AG08396 (cell line): ENCODE results near the gene DPY19L3.
"Not testable (repeated sequence)": the region's sequence is repeated elsewhere in the genome, so short reads cannot be mapped to it uniquely, and the experiment has no call there.

Experiments used
- DNase-seq: peaks from one replicate; pipeline ENCODE4 v3.0.0; 2012; ENCODE audit warnings: low spot score, mixed read lengths

Gene DPY19L3, protein sequence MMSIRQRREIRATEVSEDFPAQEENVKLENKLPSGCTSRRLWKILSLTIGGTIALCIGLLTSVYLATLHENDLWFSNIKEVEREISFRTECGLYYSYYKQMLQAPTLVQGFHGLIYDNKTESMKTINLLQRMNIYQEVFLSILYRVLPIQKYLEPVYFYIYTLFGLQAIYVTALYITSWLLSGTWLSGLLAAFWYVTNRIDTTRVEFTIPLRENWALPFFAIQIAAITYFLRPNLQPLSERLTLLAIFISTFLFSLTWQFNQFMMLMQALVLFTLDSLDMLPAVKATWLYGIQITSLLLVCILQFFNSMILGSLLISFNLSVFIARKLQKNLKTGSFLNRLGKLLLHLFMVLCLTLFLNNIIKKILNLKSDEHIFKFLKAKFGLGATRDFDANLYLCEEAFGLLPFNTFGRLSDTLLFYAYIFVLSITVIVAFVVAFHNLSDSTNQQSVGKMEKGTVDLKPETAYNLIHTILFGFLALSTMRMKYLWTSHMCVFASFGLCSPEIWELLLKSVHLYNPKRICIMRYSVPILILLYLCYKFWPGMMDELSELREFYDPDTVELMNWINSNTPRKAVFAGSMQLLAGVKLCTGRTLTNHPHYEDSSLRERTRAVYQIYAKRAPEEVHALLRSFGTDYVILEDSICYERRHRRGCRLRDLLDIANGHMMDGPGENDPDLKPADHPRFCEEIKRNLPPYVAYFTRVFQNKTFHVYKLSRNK

DNA sequence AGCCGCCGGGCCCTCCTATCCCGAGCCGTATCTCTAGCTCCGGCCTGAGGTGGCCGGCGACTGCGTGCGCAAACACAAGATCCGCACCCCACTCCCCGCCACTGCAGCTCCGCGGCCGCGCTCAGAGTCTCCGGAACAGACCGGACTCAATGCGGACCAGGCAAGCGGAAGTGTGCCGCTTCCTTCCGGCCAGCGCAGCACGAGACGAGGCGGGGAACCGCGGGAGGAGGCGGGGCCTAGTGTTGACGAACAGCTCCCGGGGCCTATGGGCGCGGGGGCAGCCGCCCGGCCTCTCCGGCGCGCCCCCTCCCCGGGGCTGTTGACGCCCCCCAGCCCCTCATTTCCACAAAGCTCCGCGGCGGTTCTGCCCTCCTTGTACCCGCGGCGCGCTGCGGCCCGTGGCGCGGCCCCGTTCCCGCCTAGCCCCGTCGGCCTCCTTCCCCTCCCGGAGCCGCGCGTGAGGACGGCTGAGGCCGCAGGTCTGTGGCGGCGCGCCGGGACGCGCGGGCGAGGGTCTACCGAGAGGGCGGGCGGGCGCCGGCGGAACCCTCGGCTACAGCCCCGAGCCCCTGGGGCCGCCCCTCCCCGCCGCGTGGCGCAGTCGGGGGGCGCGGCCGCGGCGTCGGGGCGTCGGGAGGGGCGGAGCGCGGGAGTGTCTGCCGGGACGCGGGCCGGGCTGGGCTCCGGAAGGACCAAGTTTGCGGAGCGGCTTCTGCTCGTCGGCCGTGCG, at the start of gene DPY19L3:
DPY19L3 (plus strand) TSS at position 340 of the 730 bp plus-strand sequence. CDS start 2,484 bp downstream, outside the sequence.
- peak; percentile 98 for DNase-seq

DNA sequence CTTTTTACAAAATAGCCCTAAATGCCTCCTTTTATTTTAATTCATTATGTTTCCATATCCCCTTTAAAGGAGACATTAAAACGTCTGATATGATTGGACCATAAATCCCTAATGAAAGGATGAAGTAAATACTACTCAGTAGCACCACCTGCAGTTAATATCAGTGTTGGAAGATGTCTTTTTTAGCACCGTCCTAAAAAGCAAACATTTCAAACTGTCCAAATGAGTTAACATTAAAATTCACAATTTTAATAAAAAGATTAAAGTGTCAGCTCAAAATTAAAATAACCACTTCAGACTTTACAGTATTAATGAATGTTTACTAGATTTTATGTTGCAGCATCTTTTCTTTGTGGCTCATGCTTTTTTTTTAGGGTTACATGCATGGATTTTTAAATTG, 47.9 kb upstream of the DPY19L3 start:
- DNase-seq: no peak

DNA sequence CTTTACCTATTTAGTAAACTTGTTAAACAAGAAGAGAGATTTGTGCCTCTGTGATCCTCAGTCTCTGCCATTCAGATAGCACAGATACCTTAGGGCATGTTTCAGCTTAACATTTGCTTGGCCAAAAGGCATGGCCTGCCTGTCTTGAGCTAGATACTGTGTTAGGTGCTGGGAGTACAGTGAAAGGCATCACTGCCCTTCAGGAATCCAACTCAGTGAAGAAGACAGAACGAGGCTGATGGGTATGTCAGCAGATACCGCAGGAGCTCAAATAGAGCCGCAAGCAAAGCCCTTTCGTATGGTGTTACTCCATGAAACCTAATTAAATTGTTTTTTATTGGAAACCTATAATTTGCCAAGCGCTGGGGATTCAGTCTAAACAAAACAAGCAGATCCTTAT, 47.2 kb upstream of the DPY19L3 start:
- DNase-seq: no peak

DNA sequence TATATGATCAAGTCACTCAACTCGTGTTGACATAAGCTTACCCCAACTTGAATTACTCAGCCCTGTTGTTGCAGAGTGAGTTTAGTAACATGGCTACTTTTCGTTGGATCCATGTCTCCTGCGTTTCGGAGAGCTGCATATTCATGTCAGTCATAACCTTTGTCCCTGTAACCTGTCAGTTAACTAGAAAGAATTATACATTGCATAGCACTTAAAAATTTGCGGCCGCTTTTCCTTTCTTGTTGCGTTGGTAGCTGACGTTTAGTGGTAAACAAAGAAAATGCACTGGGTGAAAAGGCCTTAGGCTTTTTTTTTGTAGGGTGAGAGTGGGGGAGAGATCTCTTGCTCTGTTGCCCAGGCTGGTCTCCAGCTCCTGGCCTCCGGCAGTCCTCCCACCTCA, 46.0 kb upstream of the DPY19L3 start:
- no peak for DNase-seq

DNA sequence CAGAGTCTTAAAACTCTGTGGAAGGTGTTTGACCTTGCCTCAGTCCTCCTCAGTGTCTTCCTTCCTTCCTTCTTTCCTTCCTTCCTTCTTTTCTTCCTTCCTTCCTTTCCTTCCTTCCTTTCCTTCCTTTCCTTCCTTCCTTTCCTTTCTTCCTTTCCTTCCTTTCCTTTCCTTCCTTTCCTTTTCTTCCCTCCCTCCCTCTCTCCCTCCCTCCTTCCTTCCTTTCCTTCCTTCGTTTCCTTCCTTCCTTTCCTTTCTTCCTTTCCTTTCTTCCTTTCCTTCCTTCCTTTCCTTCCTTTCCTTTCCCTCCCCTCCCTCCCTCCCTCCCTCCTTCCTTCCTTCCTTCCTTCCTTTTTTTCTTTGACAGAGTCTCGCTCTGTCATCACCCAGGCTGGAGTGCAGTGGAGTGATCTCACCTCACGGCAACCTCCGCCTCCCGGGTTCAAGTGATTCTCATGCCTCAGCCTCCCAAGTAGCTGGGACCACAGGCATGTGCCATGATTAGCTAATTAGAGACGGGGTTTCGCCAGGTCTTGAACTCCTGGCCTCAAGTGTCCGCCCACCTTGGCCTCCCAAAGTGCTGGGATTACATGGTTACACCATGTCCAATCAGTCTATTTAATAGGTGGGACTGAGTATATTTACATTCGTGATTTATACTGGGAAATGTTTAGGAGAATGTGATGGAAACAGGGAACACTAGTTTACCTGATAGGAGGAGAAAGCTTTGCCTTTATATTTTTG, 43.8 kb upstream of the DPY19L3 start:
- DNase-seq: no peak

DNA sequence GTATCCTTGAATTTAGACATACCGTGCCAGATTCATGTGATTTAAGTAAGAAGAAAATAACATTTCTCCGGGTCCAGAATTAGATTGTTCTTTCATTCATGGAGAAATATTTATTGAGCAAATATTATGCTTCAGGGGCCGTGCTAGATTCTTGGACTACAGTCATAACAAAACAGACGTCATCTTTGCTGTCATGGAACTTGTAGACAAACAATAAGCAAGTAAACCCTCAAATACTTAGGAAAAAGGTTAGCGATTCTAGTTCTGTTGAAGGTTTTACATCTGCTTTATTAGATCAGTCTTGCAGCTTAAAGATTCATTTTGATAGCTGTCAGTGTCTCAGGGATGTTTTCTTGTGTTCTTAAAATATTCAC, 43.3 kb upstream of the DPY19L3 start:
- no peak for DNase-seq

DNA sequence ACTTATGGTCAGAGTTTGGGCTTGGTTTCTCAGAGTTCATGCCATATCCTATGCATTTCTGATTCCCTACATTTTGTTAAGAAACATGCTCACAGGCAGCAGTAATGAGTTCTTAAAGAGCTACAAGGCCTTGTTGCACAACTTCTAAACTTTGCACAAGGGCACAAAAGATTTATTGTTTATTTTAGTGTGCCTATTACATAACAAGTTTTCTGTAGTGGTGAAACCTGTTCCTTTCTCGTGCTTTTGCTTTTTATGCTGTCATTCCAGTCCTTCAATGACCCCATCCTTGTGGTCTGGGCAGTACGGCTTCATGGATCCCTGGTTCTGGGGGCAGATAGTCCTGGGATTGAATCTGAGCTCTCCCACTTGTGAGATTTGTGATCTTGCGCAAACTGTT, 42.4 kb upstream of the DPY19L3 start:
- no peak for DNase-seq

DNA sequence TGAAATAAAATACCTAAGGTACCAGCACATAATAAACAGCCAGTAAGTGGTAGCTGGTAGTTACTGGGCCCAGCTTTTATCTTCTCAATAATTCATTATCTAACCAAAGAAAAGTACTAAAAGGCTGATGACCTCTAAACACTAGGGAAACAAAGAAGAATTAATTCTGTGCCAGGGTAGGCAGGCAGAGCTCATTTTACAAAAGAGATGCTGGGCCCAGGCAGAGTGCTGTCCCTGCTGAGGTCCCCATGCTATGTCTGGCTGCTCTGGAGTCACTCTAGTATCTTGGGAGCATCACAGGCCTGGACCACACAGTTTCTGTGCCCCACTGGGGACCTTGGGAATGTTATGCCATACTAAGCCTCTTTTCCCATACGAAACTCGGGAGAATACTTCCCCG, 41.9 kb upstream of the DPY19L3 start:
- DNase-seq: no peak

DNA sequence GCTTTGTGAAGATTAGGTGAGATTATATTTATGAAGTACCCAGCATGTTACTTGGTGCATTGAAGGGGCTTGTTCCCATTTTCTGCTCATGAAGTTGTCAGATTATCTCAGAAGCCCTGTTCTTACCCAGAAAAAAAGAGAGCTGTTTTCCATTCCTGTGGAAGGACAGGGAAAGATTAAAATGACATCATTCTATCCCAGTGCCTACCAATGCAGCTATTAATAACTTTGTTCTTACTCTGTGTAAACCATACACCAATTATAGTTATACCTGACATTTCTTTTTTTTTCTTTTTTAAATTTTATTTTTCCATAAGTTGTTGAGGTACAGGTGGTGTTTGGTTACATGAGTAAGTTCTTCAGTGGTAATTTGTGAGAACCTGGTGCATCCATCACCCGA, 41.5 kb upstream of the DPY19L3 start:
- DNase-seq: no peak

DNA sequence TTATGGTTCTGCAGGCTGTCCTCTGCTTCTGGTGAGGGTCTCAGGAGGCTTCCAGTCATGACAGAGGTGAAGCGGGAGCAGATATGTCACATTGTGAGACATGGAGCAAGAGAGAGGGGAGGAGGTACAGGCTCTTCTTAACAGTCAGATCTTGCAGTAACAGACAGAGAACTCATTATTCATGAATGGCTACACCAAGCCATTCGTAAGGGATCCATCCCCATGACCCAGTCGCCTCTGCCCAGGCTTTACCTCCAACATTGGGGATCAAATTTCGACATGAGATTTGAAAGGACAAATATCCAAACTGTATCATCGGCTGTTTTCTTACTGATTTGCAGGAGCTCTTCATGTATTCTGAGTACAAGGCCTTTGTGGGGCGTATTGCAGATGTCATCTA, 38.5 kb upstream of the DPY19L3 start:
- no peak for DNase-seq

DNA sequence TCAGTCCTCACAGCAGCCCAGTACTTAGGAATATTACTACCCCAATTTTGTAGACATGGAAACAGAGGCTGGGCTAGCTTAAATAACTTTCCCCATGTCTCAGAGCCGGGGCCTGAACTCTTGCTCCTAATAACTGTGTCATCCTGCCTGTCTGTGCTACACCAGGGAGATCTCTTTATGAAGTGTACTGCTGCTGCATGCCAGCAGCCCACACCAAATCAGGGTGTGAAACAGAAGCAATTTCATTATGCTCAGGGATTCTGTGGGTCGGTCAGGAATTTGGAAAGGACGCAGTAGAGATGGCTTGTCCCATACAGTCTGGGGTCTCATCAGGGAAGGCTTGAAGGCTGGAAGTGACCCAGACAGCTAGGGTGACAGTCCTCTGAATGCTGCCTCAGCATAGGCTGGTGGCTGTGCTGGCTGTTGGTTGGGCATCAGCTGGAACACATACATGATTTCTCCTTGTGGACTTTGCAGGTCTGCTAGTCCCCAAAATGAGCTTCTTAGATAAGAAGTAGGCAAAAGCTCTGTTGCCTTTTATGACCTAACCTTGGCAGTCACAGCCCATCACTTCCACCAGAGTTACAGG, 37.5 kb upstream of the DPY19L3 start:
- DNase-seq: no peak

DNA sequence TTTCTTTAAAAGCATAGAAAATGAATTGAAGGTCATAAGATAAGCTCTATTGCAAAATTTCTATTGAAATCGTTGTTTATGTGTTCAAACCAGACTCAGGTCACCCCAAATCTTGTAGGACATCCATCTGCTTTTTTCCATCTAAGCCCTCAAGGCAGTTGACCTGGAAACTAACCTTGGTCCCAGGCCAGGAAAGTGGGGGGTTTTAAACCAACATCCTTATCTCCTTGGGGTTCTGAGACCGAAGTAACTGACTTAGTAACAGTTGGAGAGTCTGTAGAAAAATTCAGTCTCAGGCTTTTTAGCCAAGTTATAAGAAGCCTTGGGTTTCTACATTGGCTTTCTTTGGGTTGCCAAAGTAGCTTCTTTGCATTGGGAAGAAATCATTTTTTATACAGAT, 36.8 kb upstream of the DPY19L3 start:
- no peak for DNase-seq

DNA sequence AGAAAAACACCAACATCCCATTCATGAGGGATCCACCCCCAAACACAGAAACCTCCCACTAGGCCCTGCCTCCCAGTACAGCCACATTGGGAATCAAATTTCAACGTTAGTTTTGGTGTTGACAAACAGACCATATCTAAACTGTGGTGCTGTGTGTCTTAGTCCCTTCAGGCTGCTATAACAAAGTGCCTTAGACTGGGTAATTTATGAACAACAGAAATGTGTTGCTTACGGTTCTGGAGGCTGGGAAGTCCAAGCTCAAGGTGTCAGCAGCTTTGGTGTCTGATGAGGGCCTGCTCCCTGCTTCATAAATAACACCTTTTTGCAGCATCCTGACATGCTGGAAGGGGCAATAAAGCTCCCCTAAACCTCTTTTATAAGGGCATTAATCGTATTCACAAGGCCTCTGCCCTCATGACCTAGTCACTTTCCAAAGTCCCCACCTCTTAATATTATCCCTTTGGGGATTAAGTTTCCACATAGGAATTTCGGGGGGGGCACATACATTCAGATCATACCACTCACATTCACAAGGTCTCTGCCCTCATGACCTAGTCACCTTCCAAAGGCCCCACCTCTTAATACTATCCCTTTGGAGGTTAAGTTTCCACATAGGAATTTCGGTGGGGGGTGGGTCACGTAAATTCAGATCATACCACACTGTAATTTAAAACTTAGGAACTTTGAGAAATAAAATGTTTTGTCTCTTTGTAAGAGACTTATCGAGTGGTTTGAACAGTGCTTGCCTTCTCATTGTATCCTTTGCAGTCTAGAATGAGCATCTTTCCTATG, 32.6 kb upstream of the DPY19L3 start:
- no peak for DNase-seq

DNA sequence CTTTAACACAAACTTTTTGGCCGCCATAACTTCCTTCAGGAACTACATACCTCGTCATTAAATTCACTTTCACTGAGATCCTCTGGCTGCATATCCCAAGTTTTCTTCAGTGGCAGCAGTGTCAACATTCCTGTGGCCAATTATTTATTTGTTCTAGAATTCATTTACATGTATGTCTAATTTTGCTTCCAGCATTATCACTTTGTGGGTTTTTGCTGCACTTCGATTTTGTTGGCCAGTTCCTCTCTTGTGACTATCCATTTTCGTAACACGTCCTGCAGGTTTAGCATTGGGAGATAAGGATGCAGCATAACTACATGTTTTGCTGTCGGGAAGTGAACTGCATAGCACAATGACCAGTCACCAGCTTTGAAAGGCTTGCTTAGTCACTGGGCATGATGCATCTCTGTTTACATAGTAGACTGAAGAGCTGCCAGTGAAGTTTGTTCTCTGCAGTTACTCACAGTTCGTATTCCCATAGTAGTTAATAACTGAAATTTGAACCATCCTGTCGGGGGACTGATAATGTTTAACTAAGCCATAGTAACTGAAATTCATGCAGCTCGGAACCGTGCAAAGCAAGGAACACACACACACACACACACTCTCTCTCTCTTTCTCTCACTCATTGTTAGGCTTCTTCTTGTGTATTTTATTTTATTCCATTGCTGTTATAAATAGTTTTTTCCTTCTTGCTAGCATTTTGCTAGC, 31.8 kb upstream of the DPY19L3 start:
- peak; percentile 73 for DNase-seq

DNA sequence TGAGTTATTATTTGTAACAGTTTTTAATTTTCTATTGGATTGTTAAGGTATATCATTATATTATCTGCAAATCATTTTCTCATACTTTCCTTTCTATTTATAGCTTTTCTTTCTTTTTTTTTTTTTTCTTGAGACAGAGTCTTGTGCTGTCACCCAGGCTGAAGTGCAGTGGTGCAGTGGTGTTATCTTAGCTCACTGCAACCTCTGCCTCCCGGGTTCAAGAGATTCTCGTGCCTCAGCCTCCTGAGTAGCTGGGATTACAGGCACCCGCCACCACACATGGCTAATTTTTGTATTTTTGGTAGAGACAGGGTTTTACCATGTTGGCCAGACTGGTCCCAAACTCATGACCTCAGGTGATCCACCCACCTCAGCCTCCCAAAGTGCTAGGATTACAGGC, 31.2 kb upstream of the DPY19L3 start:
- not testable (repeated sequence) for DNase-seq

DNA sequence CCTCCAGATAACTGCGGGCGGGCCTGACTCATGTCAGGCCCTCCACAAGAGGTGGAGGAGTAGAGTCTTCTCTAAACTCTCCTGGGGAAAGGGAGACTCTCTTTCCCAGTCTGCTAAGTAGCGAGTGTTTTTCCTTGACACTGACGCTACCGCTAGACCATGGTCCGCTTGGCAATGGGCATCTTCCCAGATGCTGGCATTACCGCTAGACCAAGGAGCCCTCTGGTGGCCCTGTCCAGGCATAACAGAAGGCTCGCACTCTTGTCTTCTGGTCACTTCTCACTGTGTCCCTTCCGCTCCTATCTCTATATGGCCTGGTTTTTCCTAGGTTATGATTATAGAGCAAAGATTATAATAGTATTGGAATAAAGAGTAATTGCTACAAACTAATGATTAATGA, 28.5 kb upstream of the DPY19L3 start:
- DNase-seq: not testable (repeated sequence)

DNA sequence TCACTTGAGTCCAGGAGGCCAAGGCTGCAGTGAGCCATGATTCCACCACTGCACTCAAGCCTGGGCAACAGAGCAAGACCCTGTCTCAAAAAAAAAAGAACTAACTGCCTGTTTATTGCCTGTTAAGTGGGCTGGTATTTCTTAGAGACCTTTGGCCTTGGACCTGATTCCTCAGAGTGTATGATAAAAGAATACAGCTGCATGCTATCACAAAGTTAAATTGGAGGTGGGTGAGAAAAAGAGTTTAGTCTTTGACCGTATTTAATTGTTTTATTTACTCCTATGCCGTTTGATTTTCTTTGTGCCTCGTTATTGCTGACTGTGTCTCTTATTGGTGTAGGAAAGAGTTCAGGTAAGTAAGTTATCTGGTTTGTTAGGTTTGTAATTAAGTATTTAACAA, 25.3 kb upstream of the DPY19L3 start:
- DNase-seq: no peak

DNA sequence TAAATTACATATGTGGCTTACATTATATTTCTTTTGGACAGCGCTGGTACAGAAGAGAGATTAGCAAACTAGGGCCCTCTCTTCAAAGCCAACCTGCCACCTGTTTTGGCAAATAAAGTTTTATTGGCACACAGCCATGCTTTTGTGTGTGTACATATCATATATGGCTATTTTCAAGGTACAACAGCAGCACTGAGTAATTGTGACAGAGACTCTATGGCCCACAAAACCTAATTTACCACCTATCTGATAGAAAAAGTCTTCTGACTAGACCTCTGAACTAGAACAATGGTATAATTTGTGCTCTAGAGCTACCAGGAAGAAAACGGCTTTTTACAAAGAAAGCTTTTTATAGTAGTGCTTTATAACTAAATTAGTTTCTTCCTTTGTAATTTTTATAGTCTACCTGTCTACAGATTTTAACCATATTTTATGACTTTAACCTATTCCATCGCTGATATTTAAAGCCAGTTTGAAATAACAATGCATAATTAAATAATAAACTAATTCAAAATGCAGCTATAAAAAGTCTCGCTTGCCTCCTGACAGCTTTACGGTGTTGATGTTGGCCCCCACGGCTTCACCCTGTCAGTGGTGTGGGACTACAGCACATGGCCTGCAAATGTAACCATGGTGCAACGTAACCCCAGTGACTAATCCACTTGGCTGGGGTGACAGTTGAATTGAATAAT, 17.7 kb upstream of the DPY19L3 start:
- DNase-seq: no peak

DNA sequence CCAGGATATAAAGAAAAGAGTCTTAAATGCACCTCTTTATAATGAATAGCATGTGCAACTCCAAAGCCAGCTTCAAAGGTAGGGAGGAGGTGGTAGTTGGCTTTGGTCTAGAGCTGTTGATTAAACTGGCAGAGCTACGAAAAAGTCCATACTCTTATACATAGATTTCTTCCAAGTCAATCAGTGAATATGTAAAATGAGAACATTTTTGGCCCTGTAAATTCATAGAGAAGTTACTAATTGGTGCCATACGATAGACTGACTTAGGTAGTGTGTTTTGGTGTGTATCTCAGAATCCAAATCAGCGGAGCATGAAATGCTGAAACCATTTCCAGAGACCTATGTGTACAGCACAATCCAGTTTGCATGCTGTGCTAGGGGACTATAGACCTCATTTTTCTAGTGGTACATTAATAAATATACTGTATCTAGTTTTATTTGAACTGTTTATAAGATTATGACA, 17.1 kb upstream of the DPY19L3 start:
- DNase-seq: no peak

DNA sequence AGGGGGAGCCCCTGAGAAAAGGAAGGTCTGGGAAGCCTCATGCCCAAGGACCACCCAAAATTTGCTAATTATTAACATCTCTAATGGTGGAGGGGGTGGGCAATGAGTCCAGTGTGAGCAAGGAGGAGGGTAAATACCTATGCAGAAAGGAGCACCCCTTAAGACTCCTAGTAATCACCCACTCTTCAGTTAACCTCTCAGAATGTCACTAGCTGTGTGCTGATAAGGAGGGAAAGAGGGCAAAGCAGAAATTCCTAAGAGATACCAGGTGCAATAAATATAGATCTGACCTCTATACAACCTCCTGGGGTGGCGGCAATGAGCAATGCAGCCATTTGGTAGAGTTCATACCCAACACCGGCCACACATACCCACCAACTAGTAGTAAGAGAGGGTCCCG, 12.7 kb upstream of the DPY19L3 start:
- no peak for DNase-seq
